Epidermal melanocyte (primary cell): Measurements from ENCODE around the gene CLK1.
A peak's percentile ranks its signal among the peaks of the same experiment; 100 is the strongest.

Source experiments
- DNase-seq: peaks from one replicate; pipeline ENCODE4 v3.0.0; 2011; ENCODE audit warnings: low spot score; ENCODE audit not compliant: insufficient read length

The CLK1 gene

GRCh38 chr2:200811333-200812121 lies 52.9 kb downstream of the CLK1 start, which contains the start of gene BZW1:
Gene BZW1 (plus strand): TSS chr2:200811910. CDS start chr2:200813218, 1,308 bp downstream.
- peak; percentile 93 for DNase-seq

GRCh38 chr2:200810998-200811332 lies 53.5 kb downstream of the CLK1 start:
- DNase-seq: no peak

- DNase-seq: no peak
Measured at GRCh38 chr2:200810252-200810997, 54.0 kb downstream of the CLK1 start.

- no peak for DNase-seq
Measured at GRCh38 chr2:200809506-200810251, 54.8 kb downstream of the CLK1 start.
